ENCODE data around the gene NLRC3.

Gene NLRC3

DNA sequence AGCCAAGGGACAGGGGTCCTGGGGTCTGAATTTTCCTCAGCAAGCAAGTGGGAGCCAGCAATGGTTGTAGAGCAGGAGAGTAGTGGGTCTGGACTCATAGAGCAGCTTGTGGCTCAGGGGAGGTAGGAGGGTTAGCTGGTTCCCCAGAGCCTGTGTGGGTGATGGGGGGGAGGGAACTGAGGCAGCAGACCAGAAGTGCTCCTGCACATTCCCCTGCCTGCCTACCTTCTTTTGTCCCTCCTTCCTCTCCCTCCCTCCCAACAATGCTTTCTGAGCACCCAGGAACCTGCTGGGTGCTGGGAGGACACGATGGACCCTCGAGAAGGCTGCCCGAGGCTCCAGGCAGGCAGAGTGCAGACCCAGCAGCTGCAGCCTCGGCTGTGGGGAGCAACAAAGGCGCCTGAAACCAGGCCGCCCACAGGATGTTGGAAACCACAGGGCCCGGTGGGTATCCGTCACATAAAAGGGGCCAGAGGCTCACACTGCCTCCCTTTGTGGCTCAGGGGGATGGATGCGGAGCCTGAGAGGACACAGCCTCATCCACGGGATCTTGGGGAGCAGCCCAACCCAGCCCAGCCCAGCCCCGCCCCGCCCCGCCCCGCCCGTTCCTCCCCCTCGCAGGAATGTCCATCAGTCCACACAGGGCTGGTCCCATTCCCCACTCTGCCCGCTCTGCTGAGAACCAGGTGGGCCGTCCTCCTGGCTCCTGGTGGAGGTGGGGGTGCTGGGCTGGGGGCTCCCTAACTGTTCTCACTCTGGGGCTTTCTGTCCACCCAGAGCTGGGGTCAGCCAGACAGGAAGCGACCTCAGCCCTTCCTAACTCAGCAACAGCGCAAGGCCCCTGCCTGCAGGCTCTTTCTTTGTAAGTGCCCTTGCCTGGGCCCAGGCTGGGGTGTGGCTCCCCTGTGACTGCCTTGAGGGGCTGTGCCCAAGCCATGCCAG is 1.7 kb upstream of the NLRC3 start:
- peak; percentile 34 for DNase-seq (ENCODE audit: low read depth, low spot score)

- DNase-seq (ENCODE audit: low read depth, low spot score): no peak
These were observed 918 bp upstream of the NLRC3 start for GRCh38 chr16:3578121-3578520.

- no peak for DNase-seq (ENCODE audit: low read depth, low spot score)
These were observed 992 bp downstream of the NLRC3 start for GRCh38 chr16:3576211-3576610.

DNA sequence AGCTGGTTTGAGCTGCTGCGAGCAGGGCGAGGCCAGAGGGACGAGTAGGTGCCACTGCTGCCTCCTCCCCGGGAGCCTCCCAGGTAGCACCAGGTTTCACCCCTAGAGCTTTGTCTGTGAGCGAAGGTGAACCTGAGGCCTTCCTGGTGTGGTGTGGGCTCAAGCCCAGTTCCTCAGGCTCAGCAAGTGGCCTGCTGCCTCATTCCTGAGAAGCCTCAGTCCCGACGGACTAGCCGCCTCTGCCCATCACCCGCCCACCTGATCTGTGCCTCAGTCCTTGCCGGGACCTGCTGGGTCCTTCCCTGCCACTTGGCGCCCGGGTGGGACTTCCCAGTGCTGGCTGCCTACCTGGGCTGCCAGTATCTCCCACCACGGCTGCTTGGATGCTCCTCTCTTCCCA is 1.7 kb downstream of the NLRC3 start:
- DNase-seq (ENCODE audit: low read depth, low spot score): no peak

GRCh38 chr16:3574195-3574594 is 3.0 kb downstream of the NLRC3 start:
- no peak for DNase-seq (ENCODE audit: low read depth, low spot score)

GRCh38 chr16:3573146-3573815 is 3.9 kb downstream of the NLRC3 start:
- no peak for DNase-seq (ENCODE audit: low read depth, low spot score)

- no peak for DNase-seq (ENCODE audit: low read depth, low spot score)
These were observed 6.7 kb downstream of the NLRC3 start for GRCh38 chr16:3570420-3571062.

DNA sequence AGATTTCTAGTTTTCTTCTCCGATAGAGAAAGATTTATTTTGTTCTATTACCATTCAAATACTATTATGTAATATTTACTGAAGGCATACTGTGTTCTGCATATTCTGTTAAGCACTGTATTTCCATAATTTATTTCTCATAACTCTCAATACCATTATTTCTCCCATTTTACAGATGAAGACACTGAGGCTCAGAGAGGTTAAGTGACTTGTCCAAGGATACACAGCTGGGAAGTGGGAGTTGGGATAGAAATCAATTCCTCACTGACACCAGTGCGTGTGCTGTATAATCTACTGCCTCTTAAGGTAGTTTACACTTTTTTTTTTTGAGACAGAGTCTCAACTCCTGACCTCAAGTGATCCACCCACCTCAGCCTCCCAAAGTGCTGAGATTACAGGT is 7.4 kb downstream of the NLRC3 start:
- DNase-seq (ENCODE audit: low read depth, low spot score): no peak

GRCh38 chr16:3566990-3567389 is 10.2 kb downstream of the NLRC3 start:
- DNase-seq (ENCODE audit: low read depth, low spot score): no peak

GRCh38 chr16:3564889-3565141 is 12.4 kb downstream of the NLRC3 start:
- no peak for DNase-seq (ENCODE audit: low read depth, low spot score)

GRCh38 chr16:3564130-3564888 is 12.9 kb downstream of the NLRC3 start:
- DNase-seq (ENCODE audit: low read depth, low spot score): no peak

GRCh38 chr16:3562914-3563480 is 14.2 kb downstream of the NLRC3 start:
- no peak for DNase-seq (ENCODE audit: low read depth, low spot score)

DNA sequence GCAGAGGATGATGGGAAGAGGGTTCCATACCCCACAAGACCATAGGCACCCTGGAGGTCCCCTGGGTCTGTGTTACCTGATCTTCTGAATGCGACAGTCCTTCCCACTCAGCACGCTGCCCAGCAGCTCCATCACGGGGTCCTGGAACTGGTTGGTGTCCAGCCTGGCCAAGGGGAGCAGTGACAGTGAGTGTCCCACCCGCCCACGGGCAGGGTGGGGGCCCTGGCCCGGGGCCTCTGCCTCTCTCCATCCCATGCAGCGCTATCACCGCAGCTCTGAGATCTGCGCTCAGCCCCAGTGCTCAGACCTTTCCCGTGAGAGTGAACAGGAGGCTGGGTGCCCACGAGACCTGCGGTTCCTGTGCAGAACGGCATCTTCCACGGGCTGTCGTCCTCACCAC is 15.6 kb downstream of the NLRC3 start:
- no peak for DNase-seq (ENCODE audit: low read depth, low spot score)

- DNase-seq (ENCODE audit: low read depth, low spot score): no peak
These were observed 22.8 kb downstream of the NLRC3 start for GRCh38 chr16:3554351-3554928.

GRCh38 chr16:3553138-3553923 is 23.9 kb downstream of the NLRC3 start:
- no peak for DNase-seq (ENCODE audit: low read depth, low spot score)

GRCh38 chr16:3550851-3551847 is 26.1 kb downstream of the NLRC3 start:
- no peak for DNase-seq (ENCODE audit: low read depth, low spot score)

DNA sequence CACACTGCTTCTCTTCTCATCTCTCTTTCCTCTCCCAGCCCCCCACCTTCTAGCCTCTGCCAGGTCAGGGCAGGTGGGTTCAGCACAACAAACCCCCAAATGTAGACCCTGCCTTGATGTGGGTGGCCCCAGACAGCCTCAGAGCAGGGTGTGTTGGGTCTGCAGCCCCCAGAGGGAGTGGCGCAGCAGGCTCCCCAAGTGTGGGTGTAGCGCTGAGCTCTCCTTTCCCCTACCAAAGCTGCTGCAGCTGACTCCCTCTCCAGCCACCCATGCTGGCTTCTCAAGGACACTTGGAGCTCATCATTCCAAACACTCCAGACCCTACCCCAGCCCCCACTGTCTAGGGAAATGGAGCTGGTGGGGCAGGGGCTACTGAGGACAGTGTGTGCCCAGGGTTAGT is 27.3 kb downstream of the NLRC3 start:
- no peak for DNase-seq (ENCODE audit: low read depth, low spot score)

DNA sequence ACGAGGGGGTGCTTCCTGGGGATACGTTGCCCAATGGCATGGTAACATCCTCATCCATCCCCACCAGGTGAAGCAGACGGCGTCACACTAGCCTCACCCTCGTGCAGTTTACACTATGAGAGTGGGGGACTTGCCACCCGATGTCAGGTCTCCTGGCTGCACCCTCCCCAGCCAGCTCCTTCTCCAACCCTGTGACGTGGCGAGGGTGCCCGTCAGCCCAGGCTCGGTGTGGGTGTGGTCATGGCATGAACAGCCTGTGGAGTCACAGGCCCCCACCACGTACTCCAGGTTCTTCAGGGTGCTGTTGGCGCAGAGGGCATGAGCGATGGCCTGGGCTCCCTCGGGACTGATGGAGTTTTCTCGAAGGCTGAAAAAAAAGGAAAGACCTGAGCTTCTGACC is 28.3 kb downstream of the NLRC3 start:
- no peak for DNase-seq (ENCODE audit: low read depth, low spot score)

- no peak for DNase-seq (ENCODE audit: low read depth, low spot score)
These were observed 28.8 kb downstream of the NLRC3 start for GRCh38 chr16:3548445-3548844.
